Inflammatory macrophage treated with lipopolysaccharide for 1 hour (primary cell): ENCODE data around the gene TBCA.

ENCODE experiments used
- DNase-seq, 2 donors: peaks; one replicate each; pipeline ENCODE4 v3.0.0-alpha.2; 2020 to 2022

TBCA gene

DNA sequence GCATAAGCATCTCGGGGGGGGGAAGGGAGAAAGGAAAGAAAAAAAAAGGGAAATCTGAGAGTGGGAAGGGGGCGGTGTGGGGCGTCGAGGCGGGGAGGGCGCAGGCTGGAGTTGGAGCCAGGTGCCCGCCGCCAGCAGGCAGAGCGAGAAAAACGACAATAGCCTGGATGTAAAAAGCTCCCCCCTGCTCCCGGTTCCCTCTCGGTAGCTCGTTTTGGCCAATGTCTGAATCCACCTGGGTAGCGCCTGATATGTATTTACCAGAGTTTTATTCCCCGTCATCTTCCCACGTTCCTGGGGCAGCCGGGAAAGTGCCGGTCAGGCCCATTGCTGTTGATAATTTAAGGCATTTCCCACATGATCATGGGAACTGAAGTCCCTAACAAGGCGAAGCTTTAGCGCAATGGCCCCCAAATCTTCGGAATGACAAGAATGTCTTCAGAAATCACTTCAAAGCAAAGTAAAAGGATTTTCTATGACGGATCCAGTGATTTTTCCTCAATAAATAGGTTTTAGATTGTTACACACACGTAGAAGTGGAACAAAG is 134.7 kb downstream of the TBCA start:
- DNase-seq, result no peak
